Upper lobe of left lung (tissue), 6 donors: ENCODE results near the gene HS3ST3A1. TPM values are rescaled to one million over a fixed set of nuclear protein-coding genes. Genes with fewer than 3 reads are reported as not detected.

Experiments used
- ATAC-seq, 2 donors: fragments of 200-7000 bp; cut with Tn5 transposase; one replicate each; pipeline ENCODE4 v1.9.1; 2022; ENCODE audit warnings: mild to moderate bottlenecking in 2 of 2, moderate library complexity in 2 of 2; ENCODE audit not compliant: low FRiP score in 2 of 2
- DNase-seq, 2 donors: peaks; one replicate each; pipeline ENCODE4 v3.0.0-alpha.2; 2019 to 2020
- H3K27ac ChIP-seq, 4 donors: fragments of 200-600 bp; sonication (generic); one replicate each; pipeline ENCODE4 v1.5.1; 2016 to 2019
- H3K27me3 ChIP-seq, 4 donors: fragments of 200-600 bp; sonication (generic); one replicate each; pipeline ENCODE4 v1.5.1; 2017 to 2019
- H3K36me3 ChIP-seq, 4 donors: fragments of 200-600 bp; sonication (generic); one replicate each; pipeline ENCODE4 v1.5.1; 2016 to 2019
- H3K4me1 ChIP-seq, 4 donors: fragments of 200-600 bp; sonication (generic); one replicate each; pipeline ENCODE4 v1.5.1; 2018 to 2019
- H3K4me3 ChIP-seq, 4 donors: fragments of 200-600 bp; sonication (generic); one replicate each; pipeline ENCODE4 v1.5.1; 2017 to 2019; ENCODE audit warnings: mild to moderate bottlenecking in 2 of 4, moderate library complexity in 1 of 4
- H3K9me3 ChIP-seq, 4 donors: fragments of 200-600 bp; sonication (generic); one replicate each; pipeline ENCODE4 v1.5.1; 2018 to 2019
- EP300 ChIP-seq, 4 donors: sonication (generic); formaldehyde crosslinking; IDR thresholded peaks; one replicate each; pipeline ENCODE4 v1.5.1; 2017; ENCODE audit warnings: antibody characterized with exemption in 4 of 4, control low read depth in 2 of 4
- POLR2A ChIP-seq, 4 donors: fragments of 450-650 bp; IDR thresholded peaks; one replicate each; pipeline ENCODE4 v1.5.1; 2016 to 2017; ENCODE audit warnings: antibody characterized with exemption in 4 of 4, mild to moderate bottlenecking in 2 of 4
- POLR2AphosphoS5 ChIP-seq, 2 donors: sonication (generic); formaldehyde crosslinking; IDR thresholded peaks; one replicate each; pipeline ENCODE4 v1.5.1; 2017; ENCODE audit warnings: antibody characterized with exemption in 2 of 2
- WGBS, 2 donors: methylation state at CpG; one replicate each; pipeline ENCODE4 v1.1.5; 2017 to 2018; 5-methylcytosine and 5-hydroxymethylcytosine counted together
- total RNA-seq, 6 donors: library from RNA; depleted of rRNA in 4 of 6; stranded (reverse); fragments of >200 nt in 4 of 6; gene quantifications; one replicate each; pipeline versions ENCODE4 v1.1.0 to v1.2.1, GENCODE V29; 2016 to 2021
- TF ChIP-seq, protein P1 (sequence below), 6 experiments: fragments of 450-650 bp in 4 of 6; fragments of 200-600 bp in 2 of 6; sonication (generic) in 2 of 6; IDR thresholded peaks; one replicate each; pipeline ENCODE4 v1.5.1; 2016 to 2019; ENCODE audit warnings: antibody characterized with exemption in 6 of 6
- donor health status: DM: no; HTN: no; CAD: no; lungs with moderate emphysema.
- donor health status: DM: no; HTN: yes; CAD: no; lungs with severe emphysema.

HS3ST3A1 gene
- total RNA-seq, 6 donors from 2014 or later, result 1.3 to 10.5 (median 2.2) TPM

- WGBS, 2 donors, result 46 to 74% methylated on average over 3 of the region's 3 CpGs
- Histone ChIP-seq H3K4me3 (no peak overlapping the region), H3K27me3 (no peaks in the 10 kb centered on the region), H3K4me1 (no peaks in the 10 kb centered on the region), H3K27ac (no peak overlapping the region), H3K36me3 (no peaks in the 10 kb centered on the region), H3K9me3 (no peaks in the 10 kb centered on the region)
- TF ChIP-seq, protein P1, sequence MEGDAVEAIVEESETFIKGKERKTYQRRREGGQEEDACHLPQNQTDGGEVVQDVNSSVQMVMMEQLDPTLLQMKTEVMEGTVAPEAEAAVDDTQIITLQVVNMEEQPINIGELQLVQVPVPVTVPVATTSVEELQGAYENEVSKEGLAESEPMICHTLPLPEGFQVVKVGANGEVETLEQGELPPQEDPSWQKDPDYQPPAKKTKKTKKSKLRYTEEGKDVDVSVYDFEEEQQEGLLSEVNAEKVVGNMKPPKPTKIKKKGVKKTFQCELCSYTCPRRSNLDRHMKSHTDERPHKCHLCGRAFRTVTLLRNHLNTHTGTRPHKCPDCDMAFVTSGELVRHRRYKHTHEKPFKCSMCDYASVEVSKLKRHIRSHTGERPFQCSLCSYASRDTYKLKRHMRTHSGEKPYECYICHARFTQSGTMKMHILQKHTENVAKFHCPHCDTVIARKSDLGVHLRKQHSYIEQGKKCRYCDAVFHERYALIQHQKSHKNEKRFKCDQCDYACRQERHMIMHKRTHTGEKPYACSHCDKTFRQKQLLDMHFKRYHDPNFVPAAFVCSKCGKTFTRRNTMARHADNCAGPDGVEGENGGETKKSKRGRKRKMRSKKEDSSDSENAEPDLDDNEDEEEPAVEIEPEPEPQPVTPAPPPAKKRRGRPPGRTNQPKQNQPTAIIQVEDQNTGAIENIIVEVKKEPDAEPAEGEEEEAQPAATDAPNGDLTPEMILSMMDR (IDR thresholded peaks at IDR 0.05), result no peak
- TF ChIP-seq EP300 (IDR thresholded peaks at IDR 0.05), result no peak
- TF ChIP-seq POLR2A (IDR thresholded peaks at IDR 0.05), result no peak
- TF ChIP-seq POLR2AphosphoS5 (IDR thresholded peaks at IDR 0.05), result no peak
- ATAC-seq, result no peak
- no peak for DNase-seq
These were observed 111.3 kb downstream of the HS3ST3A1 start for GRCh38 chr17:13490427-13490826.

DNA sequence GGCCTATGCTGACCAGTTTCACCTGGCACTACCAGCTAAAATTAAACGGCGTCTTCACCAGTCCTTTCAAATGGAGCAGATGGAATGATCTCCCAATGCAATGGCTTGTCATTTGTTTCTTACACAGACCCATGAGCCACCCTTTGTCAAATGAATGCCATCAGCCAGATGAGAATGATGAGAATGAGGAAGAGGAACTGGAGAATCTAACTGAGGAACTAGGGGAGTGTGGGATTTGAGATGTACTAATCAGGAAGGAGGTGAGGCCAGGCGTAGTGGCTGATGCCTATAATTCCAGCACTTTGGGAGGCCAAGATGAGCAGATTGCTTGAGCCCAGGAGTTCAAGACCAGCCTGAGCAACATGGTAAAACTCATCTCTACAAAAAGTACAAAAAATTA is 116.4 kb downstream of the HS3ST3A1 start:
- no peaks in the 10 kb centered on the region for H3K4me1 ChIP-seq
- TF ChIP-seq EP300 (IDR thresholded peaks at IDR 0.05) (no peak), POLR2A (IDR thresholded peaks at IDR 0.05) (no peak), POLR2AphosphoS5 (IDR thresholded peaks at IDR 0.05) (no peak)
- TF ChIP-seq, protein P1 (IDR thresholded peaks at IDR 0.05), result no peak
- no peak overlapping the region for H3K27ac ChIP-seq
- H3K36me3 ChIP-seq, result no peaks in the 10 kb centered on the region
- ATAC-seq, result no peak
- peaks cover 9 to 12% (median 9%) of the 10 kb centered on the region in 4 donors for H3K9me3 ChIP-seq
- no peak for DNase-seq
- WGBS, 2 donors, result 80 to 90% methylated on average over 3 of the region's 3 CpGs
- no peaks in the 10 kb centered on the region for H3K27me3 ChIP-seq
- no peak overlapping the region for H3K4me3 ChIP-seq

GRCh38 chr17:13484020-13484419 is 117.7 kb downstream of the HS3ST3A1 start:
- Histone ChIP-seq H3K27me3 (no peaks in the 10 kb centered on the region), H3K4me3 (no peak overlapping the region), H3K27ac (no peak overlapping the region), H3K36me3 (no peaks in the 10 kb centered on the region), H3K9me3 (peaks cover 9 to 14% (median 9%) of the 10 kb centered on the region in 4 donors), H3K4me1 (no peaks in the 10 kb centered on the region)
- WGBS, 2 donors, result 92 to 93% methylated on average over 4 of the region's 4 CpGs
- ATAC-seq (no peak), DNase-seq (no peak)
- no peak for TF ChIP-seq POLR2AphosphoS5 (IDR thresholded peaks at IDR 0.05)
- TF ChIP-seq POLR2A (IDR thresholded peaks at IDR 0.05), result no peak
- TF ChIP-seq, protein P1 (IDR thresholded peaks at IDR 0.05), result no peak
- no peak for TF ChIP-seq EP300 (IDR thresholded peaks at IDR 0.05)

GRCh38 chr17:13480877-13481276 is 120.9 kb downstream of the HS3ST3A1 start:
- ATAC-seq (no peak), DNase-seq (no peak)
- Histone ChIP-seq H3K27me3 (no peaks in the 10 kb centered on the region), H3K36me3 (no peaks in the 10 kb centered on the region), H3K4me3 (no peak overlapping the region), H3K4me1 (no peaks in the 10 kb centered on the region), H3K27ac (no peak overlapping the region), H3K9me3 (peaks cover 9 to 14% (median 9%) of the 10 kb centered on the region in 4 donors)
- no peak for TF ChIP-seq EP300 (IDR thresholded peaks at IDR 0.05)
- TF ChIP-seq, protein P1 (IDR thresholded peaks at IDR 0.05), result no peak
- TF ChIP-seq POLR2A (IDR thresholded peaks at IDR 0.05), result no peak
- no peak for TF ChIP-seq POLR2AphosphoS5 (IDR thresholded peaks at IDR 0.05)

DNA sequence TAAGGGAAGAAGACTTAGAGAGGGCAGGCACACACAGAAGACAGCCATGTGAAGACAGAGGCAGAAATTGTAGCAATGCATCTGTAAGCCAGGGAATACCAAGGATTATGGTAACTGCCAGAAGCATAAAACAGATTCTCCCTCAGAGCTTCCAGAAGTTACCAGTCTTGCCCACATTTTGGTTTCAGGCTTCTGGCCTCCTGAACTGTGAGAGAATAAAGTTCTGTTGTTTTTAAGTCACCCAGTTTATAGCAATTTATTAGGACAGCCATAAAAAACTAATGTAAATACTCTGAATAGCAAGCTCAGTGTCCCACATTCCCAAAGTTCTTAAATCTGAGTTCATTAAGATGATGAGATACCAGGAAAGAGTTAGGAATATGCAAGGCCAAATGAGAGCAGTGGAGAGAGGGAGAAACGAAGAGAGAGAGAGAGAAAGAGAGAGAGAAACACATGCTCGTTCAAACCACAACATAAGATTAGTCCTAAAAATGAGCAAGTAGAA is 123.4 kb downstream of the HS3ST3A1 start:
- ATAC-seq, result no peak
- Histone ChIP-seq H3K4me3 (no peak overlapping the region), H3K36me3 (no peaks in the 10 kb centered on the region), H3K27ac (no peak overlapping the region), H3K4me1 (no peaks in the 10 kb centered on the region), H3K27me3 (no peaks in the 10 kb centered on the region), H3K9me3 (peaks cover 9 to 14% (median 9%) of the 10 kb centered on the region in 4 donors)
- TF ChIP-seq EP300 (IDR thresholded peaks at IDR 0.05) (no peak), POLR2AphosphoS5 (IDR thresholded peaks at IDR 0.05) (no peak), POLR2A (IDR thresholded peaks at IDR 0.05) (no peak)
- TF ChIP-seq, protein P1 (IDR thresholded peaks at IDR 0.05), result no peak
- no peak for DNase-seq
- WGBS, 2 donors, result 75 to 78% methylated on average over 2 of the region's 2 CpGs
